ENCODE results near the gene SLC36A4. TPM values are rescaled to one million over a fixed set of nuclear protein-coding genes. Genes with fewer than 3 reads are reported as not detected.

SLC36A4 gene
- total RNA-seq, 1 experiment from 2014 or later = 21.1 TPM

DNA sequence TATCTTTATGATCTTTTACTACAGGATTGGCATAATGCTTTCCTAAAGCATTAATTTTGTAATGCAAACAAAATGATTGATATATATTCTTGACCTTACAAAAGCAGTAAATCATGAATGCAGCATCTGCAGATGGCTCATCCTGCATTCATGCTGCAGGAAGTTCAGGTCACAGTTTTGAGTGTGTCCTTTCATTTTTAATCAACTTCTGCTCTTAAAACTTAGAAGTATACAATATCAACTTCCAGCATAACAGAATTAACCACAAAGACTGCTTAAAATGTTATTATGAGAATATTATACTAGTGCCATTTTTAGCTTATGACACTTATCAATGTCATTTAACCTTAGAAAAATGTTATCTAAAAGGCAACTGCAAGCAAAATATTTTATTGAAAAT is 54.0 kb downstream of the SLC36A4 start (continued):
- TF ChIP-seq ZNF274 (IDR thresholded peaks at IDR 0.05; ENCODE audit: low read depth, low read length) = no peak
- TF ChIP-seq YY1 (IDR thresholded peaks at IDR 0.05; ENCODE audit: extremely low read depth, insufficient replicate concordance, low read depth, low read length) = no peak
- no peak for TF ChIP-seq MAX (IDR thresholded peaks at IDR 0.05)

DNA sequence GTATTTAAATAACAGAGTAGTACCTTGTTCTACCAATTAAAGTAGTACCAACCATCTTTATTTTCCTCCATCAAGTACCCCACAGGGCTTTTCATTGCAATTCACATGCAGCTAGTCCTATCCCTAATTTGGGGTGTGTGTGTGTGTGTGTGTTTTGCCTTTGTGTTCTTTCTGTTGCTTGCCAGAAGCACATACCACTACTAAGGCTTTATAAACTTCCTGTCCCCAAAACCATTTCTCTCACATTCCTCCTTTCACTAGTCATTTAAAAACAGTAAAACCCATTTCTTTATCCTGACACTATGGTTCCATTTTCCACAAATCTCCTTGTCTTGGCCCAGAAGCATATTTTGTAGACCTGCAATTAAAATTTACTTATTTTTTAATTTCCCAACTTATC is 54.6 kb downstream of the SLC36A4 start:
- Histone ChIP-seq H3K4me1 (ENCODE audit: control insufficient read depth in 1 of 2, insufficient read depth in 2 of 2, low read length in 2 of 2) (no peaks in the 10 kb centered on the region), H3K36me3 (ENCODE audit: control insufficient read depth in 1 of 2, insufficient read depth in 2 of 2, low read length in 2 of 2) (no peaks in the 10 kb centered on the region), H2AFZ (ENCODE audit: low read depth, low read length, poor library complexity, severe bottlenecking) (no peak overlapping the region), H4K20me1 (ENCODE audit: insufficient read depth) (no peaks in the 10 kb centered on the region), H3K9me3 (ENCODE audit: control insufficient read depth in 1 of 2, insufficient read depth in 1 of 2, low read depth in 1 of 2, low read length in 2 of 2) (no peaks in the 10 kb centered on the region), H3K79me2 (ENCODE audit: insufficient read depth, low read length) (no peaks in the 10 kb centered on the region), H3K4me2 (ENCODE audit: low read length) (no peak overlapping the region), H3K9me2 (ENCODE audit: insufficient read depth) (no peaks in the 10 kb centered on the region), H3K27ac (ENCODE audit: low read depth, low read length) (no peak overlapping the region), H3K9ac (ENCODE audit: low read length) (no peak overlapping the region), H3K27me3 (ENCODE audit: insufficient read depth, low read length) (no peaks in the 10 kb centered on the region), H3K4me3 (replicated peaks in 1 of 2; ENCODE audit: low read depth in 1 of 2, low read length in 2 of 2) (no peak overlapping the region)
- intact Hi-C loops (cut with micrococcal nuclease) = no loop called here
- DNase-seq (ENCODE audit: low read depth, low spot score) = no peak
- ATAC-seq = no peak
- BruUV-seq (replicated peaks) = no TSS peak
- ChIA-PET CTCF (no interaction called here), POLR2A (no interaction called here), RAD21 (ENCODE audit: low non-redundant PET in 1 of 2, low total read pairs in 2 of 2, uncharacterized antibody in 2 of 2, unreplicated experiment in 2 of 2) (no interaction called here)
- TF ChIP-seq SP1 (IDR thresholded peaks at IDR 0.05; ENCODE audit: low read depth) = no peak
- no peak for TF ChIP-seq JUND (IDR thresholded peaks at IDR 0.05)
- no peak for TF ChIP-seq ATF3 (IDR thresholded peaks at IDR 0.05)
- TF ChIP-seq ZFX (IDR thresholded peaks at IDR 0.05) = no peak
- TF ChIP-seq, protein P1, sequence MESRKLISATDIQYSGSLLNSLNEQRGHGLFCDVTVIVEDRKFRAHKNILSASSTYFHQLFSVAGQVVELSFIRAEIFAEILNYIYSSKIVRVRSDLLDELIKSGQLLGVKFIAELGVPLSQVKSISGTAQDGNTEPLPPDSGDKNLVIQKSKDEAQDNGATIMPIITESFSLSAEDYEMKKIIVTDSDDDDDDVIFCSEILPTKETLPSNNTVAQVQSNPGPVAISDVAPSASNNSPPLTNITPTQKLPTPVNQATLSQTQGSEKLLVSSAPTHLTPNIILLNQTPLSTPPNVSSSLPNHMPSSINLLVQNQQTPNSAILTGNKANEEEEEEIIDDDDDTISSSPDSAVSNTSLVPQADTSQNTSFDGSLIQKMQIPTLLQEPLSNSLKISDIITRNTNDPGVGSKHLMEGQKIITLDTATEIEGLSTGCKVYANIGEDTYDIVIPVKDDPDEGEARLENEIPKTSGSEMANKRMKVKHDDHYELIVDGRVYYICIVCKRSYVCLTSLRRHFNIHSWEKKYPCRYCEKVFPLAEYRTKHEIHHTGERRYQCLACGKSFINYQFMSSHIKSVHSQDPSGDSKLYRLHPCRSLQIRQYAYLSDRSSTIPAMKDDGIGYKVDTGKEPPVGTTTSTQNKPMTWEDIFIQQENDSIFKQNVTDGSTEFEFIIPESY (IDR thresholded peaks at IDR 0.05; ENCODE audit: extremely low read depth, insufficient replicate concordance, low read length) = no peak
- no peak for TF ChIP-seq RAD21 (IDR thresholded peaks at IDR 0.05; ENCODE audit: low read depth)
- TF ChIP-seq, protein P2, sequence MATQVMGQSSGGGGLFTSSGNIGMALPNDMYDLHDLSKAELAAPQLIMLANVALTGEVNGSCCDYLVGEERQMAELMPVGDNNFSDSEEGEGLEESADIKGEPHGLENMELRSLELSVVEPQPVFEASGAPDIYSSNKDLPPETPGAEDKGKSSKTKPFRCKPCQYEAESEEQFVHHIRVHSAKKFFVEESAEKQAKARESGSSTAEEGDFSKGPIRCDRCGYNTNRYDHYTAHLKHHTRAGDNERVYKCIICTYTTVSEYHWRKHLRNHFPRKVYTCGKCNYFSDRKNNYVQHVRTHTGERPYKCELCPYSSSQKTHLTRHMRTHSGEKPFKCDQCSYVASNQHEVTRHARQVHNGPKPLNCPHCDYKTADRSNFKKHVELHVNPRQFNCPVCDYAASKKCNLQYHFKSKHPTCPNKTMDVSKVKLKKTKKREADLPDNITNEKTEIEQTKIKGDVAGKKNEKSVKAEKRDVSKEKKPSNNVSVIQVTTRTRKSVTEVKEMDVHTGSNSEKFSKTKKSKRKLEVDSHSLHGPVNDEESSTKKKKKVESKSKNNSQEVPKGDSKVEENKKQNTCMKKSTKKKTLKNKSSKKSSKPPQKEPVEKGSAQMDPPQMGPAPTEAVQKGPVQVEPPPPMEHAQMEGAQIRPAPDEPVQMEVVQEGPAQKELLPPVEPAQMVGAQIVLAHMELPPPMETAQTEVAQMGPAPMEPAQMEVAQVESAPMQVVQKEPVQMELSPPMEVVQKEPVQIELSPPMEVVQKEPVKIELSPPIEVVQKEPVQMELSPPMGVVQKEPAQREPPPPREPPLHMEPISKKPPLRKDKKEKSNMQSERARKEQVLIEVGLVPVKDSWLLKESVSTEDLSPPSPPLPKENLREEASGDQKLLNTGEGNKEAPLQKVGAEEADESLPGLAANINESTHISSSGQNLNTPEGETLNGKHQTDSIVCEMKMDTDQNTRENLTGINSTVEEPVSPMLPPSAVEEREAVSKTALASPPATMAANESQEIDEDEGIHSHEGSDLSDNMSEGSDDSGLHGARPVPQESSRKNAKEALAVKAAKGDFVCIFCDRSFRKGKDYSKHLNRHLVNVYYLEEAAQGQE (IDR thresholded peaks at IDR 0.05; ENCODE audit: low read depth) = no peak
- TF ChIP-seq MAX (IDR thresholded peaks at IDR 0.05) = no peak
- no peak for TF ChIP-seq TCF7L2 (IDR thresholded peaks at IDR 0.05; ENCODE audit: borderline replicate concordance, extremely low read depth, insufficient read depth, insufficient read length)
- TF ChIP-seq EZH2phosphoT487 (IDR thresholded peaks at IDR 0.05; ENCODE audit: borderline replicate concordance) = no peak
- TF ChIP-seq ZNF274 (IDR thresholded peaks at IDR 0.05; ENCODE audit: low read depth, low read length) = no peak
- no peak for TF ChIP-seq CEBPB (IDR thresholded peaks at IDR 0.05; ENCODE audit: low read depth)
- no peak for TF ChIP-seq EGR1 (IDR thresholded peaks at IDR 0.05; ENCODE audit: low read depth)
- no peak for TF ChIP-seq ELF1 (IDR thresholded peaks at IDR 0.05; ENCODE audit: borderline replicate concordance, low read depth)
- TF ChIP-seq, protein P3, sequence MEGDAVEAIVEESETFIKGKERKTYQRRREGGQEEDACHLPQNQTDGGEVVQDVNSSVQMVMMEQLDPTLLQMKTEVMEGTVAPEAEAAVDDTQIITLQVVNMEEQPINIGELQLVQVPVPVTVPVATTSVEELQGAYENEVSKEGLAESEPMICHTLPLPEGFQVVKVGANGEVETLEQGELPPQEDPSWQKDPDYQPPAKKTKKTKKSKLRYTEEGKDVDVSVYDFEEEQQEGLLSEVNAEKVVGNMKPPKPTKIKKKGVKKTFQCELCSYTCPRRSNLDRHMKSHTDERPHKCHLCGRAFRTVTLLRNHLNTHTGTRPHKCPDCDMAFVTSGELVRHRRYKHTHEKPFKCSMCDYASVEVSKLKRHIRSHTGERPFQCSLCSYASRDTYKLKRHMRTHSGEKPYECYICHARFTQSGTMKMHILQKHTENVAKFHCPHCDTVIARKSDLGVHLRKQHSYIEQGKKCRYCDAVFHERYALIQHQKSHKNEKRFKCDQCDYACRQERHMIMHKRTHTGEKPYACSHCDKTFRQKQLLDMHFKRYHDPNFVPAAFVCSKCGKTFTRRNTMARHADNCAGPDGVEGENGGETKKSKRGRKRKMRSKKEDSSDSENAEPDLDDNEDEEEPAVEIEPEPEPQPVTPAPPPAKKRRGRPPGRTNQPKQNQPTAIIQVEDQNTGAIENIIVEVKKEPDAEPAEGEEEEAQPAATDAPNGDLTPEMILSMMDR (IDR thresholded peaks at IDR 0.05 in 2 of 3, conservative IDR thresholded peaks at IDR 0.05 in 1 of 3; ENCODE audit: borderline replicate concordance in 1 of 3, insufficient read depth in 1 of 3, low read depth in 2 of 3, low read length in 2 of 3) = no peak
- TF ChIP-seq CBX3 (IDR thresholded peaks at IDR 0.05; ENCODE audit: low read depth) = no peak
- no peak for TF ChIP-seq POLR2A (IDR thresholded peaks at IDR 0.05; ENCODE audit: borderline replicate concordance, extremely low read depth, insufficient read depth, insufficient read length)
